CD14-positive monocyte (primary cell): ENCODE results near the gene PPP1R3A. TPM values are rescaled to one million over a fixed set of nuclear protein-coding genes. Genes with fewer than 3 reads are reported as not detected.
"Not testable (repeated sequence)": the region's sequence is repeated elsewhere in the genome, so short reads cannot be mapped to it uniquely, and the experiment has no call there.

ENCODE experiments used
- DNase-seq, 3 donors: peaks; one replicate each; pipeline ENCODE4 v3.0.0-alpha.2; 2011 to 2022
- H2AFZ ChIP-seq: 2 replicates; pipeline ENCODE4 v1.6.0; 2012; ENCODE audit warnings: mild to moderate bottlenecking, low read depth, low read length, inconsistent platforms; ENCODE audit not compliant: insufficient read depth, poor library complexity, severe bottlenecking
- H3K27ac ChIP-seq, 2 donors: 1 replicate in 1 of 2; 2 replicates in 1 of 2; pipeline ENCODE4 v1.5.1; 2012 to 2013; ENCODE audit warnings: low read length in 2 of 2, control low read depth in 1 of 2, inconsistent platforms in 1 of 2, low read depth in 1 of 2, mild to moderate bottlenecking in 1 of 2
- H3K27me3 ChIP-seq, 2 donors: one replicate each; pipeline versions ENCODE4 v1.6.0 to v1.6.1; 2011 to 2013; ENCODE audit warnings: low read length in 2 of 2; ENCODE audit not compliant: control insufficient read depth in 2 of 2, insufficient read depth in 2 of 2
- H3K36me3 ChIP-seq, 2 donors: replicated peaks in 1 of 2; 1 replicate in 1 of 2; 2 replicates in 1 of 2; pipeline versions ENCODE4 v1.5.1 to v1.6.1; 2012 to 2013; ENCODE audit warnings: low read length in 2 of 2, control low read depth in 1 of 2, inconsistent platforms in 1 of 2, mild to moderate bottlenecking in 1 of 2; ENCODE audit not compliant: insufficient read depth in 2 of 2, control insufficient read depth in 1 of 2
- H3K4me1 ChIP-seq, 2 donors: 1 replicate in 1 of 2; 2 replicates in 1 of 2; pipeline versions ENCODE4 v1.5.1 to v1.6.1; 2012 to 2013; ENCODE audit warnings: low read length in 2 of 2, control low read depth in 1 of 2, inconsistent platforms in 1 of 2, mild to moderate bottlenecking in 1 of 2, moderate library complexity in 1 of 2; ENCODE audit not compliant: insufficient read depth in 2 of 2, control insufficient read depth in 1 of 2
- H3K4me2 ChIP-seq: replicated peaks from 2 replicates; pipeline ENCODE3; 2012; ENCODE audit warnings: low read length, moderate library complexity, mild to moderate bottlenecking; ENCODE audit not compliant: poor library complexity, severe bottlenecking; ENCODE audit errors: extremely low read depth
- H3K4me3 ChIP-seq, 3 experiments: fragments of 200-600 bp in 1 of 3; sonication (generic) in 1 of 3; replicated peaks in 1 of 3; 1 replicate in 2 of 3; 2 replicates in 1 of 3; pipeline ENCODE4 v1.5.1; 2011 to 2013; ENCODE audit warnings: low read length in 3 of 3, mild to moderate bottlenecking in 3 of 3, control low read depth in 2 of 3, low read depth in 2 of 3, inconsistent platforms in 1 of 3, moderate library complexity in 1 of 3
- H3K79me2 ChIP-seq: 2 replicates; pipeline ENCODE4 v1.6.0; 2012; ENCODE audit warnings: mild to moderate bottlenecking, control low read depth, inconsistent platforms, low read length, moderate library complexity; ENCODE audit not compliant: insufficient read depth
- H3K9ac ChIP-seq: 2 replicates; pipeline ENCODE4 v1.6.0; 2017; ENCODE audit warnings: low read length, mild to moderate bottlenecking; ENCODE audit not compliant: insufficient read depth, poor library complexity, severe bottlenecking
- H3K9me3 ChIP-seq, 2 donors: replicated peaks in 1 of 2; 1 replicate in 1 of 2; 2 replicates in 1 of 2; pipeline versions ENCODE4 v1.5.1 to v1.6.1; 2012 to 2013; ENCODE audit warnings: low read length in 2 of 2, control low read depth in 1 of 2; ENCODE audit not compliant: control insufficient read depth in 1 of 2, insufficient read depth in 1 of 2
- H4K20me1 ChIP-seq: 2 replicates; pipeline ENCODE4 v1.6.0; 2012; ENCODE audit warnings: mild to moderate bottlenecking, low read length, control low read depth, moderate library complexity; ENCODE audit not compliant: insufficient read depth
- H3K27ac Mint-ChIP-seq, 7 donors: one replicate each; pipeline ENCODE4 v1.8.0; 2020; ENCODE audit warnings: mild to moderate bottlenecking in 7 of 7, mixed read lengths in 7 of 7, moderate library complexity in 6 of 7, inconsistent platforms in 2 of 7
- H3K27me3 Mint-ChIP-seq, 3 donors: one replicate each; pipeline ENCODE4 v1.8.0; 2021 to 2022; ENCODE audit warnings: low read depth in 3 of 3, mild to moderate bottlenecking in 3 of 3, mixed read lengths in 3 of 3, moderate library complexity in 3 of 3, inconsistent platforms in 1 of 3
- H3K36me3 Mint-ChIP-seq, 2 donors: one replicate each; pipeline ENCODE4 v1.8.0; 2020; ENCODE audit warnings: mixed read lengths in 2 of 2, inconsistent platforms in 1 of 2, mild to moderate bottlenecking in 1 of 2
- H3K4me1 Mint-ChIP-seq: one replicate; pipeline ENCODE4 v1.8.0; 2020; ENCODE audit warnings: mild to moderate bottlenecking, mixed read lengths
- H3K4me3 Mint-ChIP-seq, 2 donors: one replicate each; pipeline ENCODE4 v1.8.0; 2020; ENCODE audit warnings: mild to moderate bottlenecking in 2 of 2, mixed read lengths in 2 of 2, moderate library complexity in 1 of 2
- H3K9me3 Mint-ChIP-seq, 7 donors: one replicate each; pipeline ENCODE4 v1.8.0; 2020 to 2022; ENCODE audit warnings: mixed read lengths in 7 of 7, mild to moderate bottlenecking in 6 of 7, moderate library complexity in 6 of 7, inconsistent platforms in 2 of 7
- CTCF ChIP-seq: fragments of 200-600 bp; IDR thresholded peaks from one replicate; pipeline ENCODE4 v1.8.0; 2022; ENCODE audit warnings: antibody characterized with exemption, mild to moderate bottlenecking
- WGBS: methylation state at CpG from one replicate; pipeline ENCODE4 v1.1.5; 2013; ENCODE audit warnings: missing lambda C conversion rate; ENCODE audit not compliant: insufficient coverage; 5-methylcytosine and 5-hydroxymethylcytosine counted together
- intact Hi-C, 2 donors: fragments of 100-400 bp; cut with micrococcal nuclease; formaldehyde crosslinking; loops; one replicate each; pipeline versions ENCODE4 v1.15.0 to v1.15.1; 2023
- polyA plus RNA-seq, 3 donors: library from polyadenylated mRNA; depleted of rRNA in 1 of 3; unstranded in 2 of 3; stranded (reverse) in 1 of 3; fragments of 300-500 nt in 2 of 3; fragments of >200 nt in 1 of 3; fragmentation: Illumina TruSeq in 2 of 3; gene quantifications; 1 replicate in 2 of 3; 2 replicates in 1 of 3; pipeline ENCODE4 v1.2.3, GENCODE V29; 2012 to 2021

The PPP1R3A gene
- polyA plus RNA-seq, 3 donors, result not detected

- no peak overlapping the region for H3K27ac Mint-ChIP-seq
- H3K9me3 ChIP-seq, result peaks cover 13 to 18% of the 10 kb centered on the region in 2 donors
- H3K27ac ChIP-seq, result no peak overlapping the region
- peaks cover 2 to 23% (median 14%) of the 10 kb centered on the region in 7 donors for H3K9me3 Mint-ChIP-seq
- WGBS, result 92% methylated on average over 2 of the region's 2 CpGs
- no peak overlapping the region for H3K4me3 Mint-ChIP-seq
- no peaks in the 10 kb centered on the region for H3K79me2 ChIP-seq
- H3K27me3 ChIP-seq, result no peaks in the 10 kb centered on the region
- H3K4me1 ChIP-seq, result no peaks in the 10 kb centered on the region
- no peak for DNase-seq
- no peaks in the 10 kb centered on the region for H4K20me1 ChIP-seq
- H3K4me1 Mint-ChIP-seq, result no peaks in the 10 kb centered on the region
- intact Hi-C loops, result no loop called here
- H3K9ac ChIP-seq, result no peak overlapping the region
- no peaks in the 10 kb centered on the region for H3K36me3 Mint-ChIP-seq
- H3K27me3 Mint-ChIP-seq, result no peaks in the 10 kb centered on the region
- no peak overlapping the region for H2AFZ ChIP-seq
- no peak overlapping the region for H3K4me3 ChIP-seq
- TF ChIP-seq CTCF, result no peak
- no peaks in the 10 kb centered on the region for H3K36me3 ChIP-seq
- H3K4me2 ChIP-seq, result no peak overlapping the region
These were observed 18.2 kb upstream of the PPP1R3A start for GRCh38 chr7:113936982-113937381.

- H3K36me3 Mint-ChIP-seq, result no peaks in the 10 kb centered on the region
- WGBS, result 85% methylated on average over 3 of the region's 3 CpGs
- Histone ChIP-seq H3K9me3 (peaks cover 13 to 21% of the 10 kb centered on the region in 2 donors), H3K27ac (no peak overlapping the region), H3K9ac (no peak overlapping the region), H3K79me2 (no peaks in the 10 kb centered on the region), H4K20me1 (no peaks in the 10 kb centered on the region), H3K36me3 (no peaks in the 10 kb centered on the region), H3K4me3 (no peak overlapping the region), H3K4me1 (no peaks in the 10 kb centered on the region), H3K27me3 (no peaks in the 10 kb centered on the region), H3K4me2 (no peak overlapping the region), H2AFZ (no peak overlapping the region)
- TF ChIP-seq CTCF, result no peak
- H3K4me1 Mint-ChIP-seq, result no peaks in the 10 kb centered on the region
- no peak for DNase-seq
- H3K4me3 Mint-ChIP-seq, result no peak overlapping the region
- no peak overlapping the region for H3K27ac Mint-ChIP-seq
- peaks cover 4 to 27% (median 14%) of the 10 kb centered on the region in 7 donors for H3K9me3 Mint-ChIP-seq
- no peaks in the 10 kb centered on the region for H3K27me3 Mint-ChIP-seq
- intact Hi-C loops, result no loop called here
These were observed 17.7 kb upstream of the PPP1R3A start for GRCh38 chr7:113936535-113936934.

DNA sequence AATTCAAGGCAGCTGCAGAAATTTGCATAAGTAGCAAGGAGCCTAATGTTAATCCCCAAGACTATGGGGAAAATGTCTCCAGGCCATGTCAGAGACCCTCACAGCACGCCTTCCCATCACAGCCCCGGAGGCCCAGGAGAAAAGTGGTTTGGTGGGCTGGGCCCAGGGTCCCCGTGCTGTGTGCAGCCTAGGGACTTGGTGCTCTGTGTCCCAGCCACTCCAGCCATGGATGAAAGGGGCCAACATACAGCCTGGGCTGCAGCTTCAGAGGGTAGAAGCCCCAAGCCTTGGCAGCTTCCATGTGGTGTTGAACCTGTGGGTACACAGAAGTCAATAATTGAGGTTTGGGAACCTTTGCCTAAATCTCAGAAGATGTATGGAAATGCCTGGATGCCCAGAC, 10.6 kb upstream of the PPP1R3A start:
- peaks cover 2 to 29% (median 12%) of the 10 kb centered on the region in 7 donors for H3K9me3 Mint-ChIP-seq
- H3K36me3 Mint-ChIP-seq, H3K27me3 ChIP-seq, DNase-seq, H3K27ac ChIP-seq, H3K4me1 ChIP-seq, H3K4me3 Mint-ChIP-seq, H3K4me2 ChIP-seq, H2AFZ ChIP-seq, H3K27ac Mint-ChIP-seq, H3K9ac ChIP-seq, H3K36me3 ChIP-seq, H3K27me3 Mint-ChIP-seq, H3K4me3 ChIP-seq, H3K79me2 ChIP-seq, H3K4me1 Mint-ChIP-seq, intact Hi-C loops, H4K20me1 ChIP-seq: not testable (repeated sequence)
- 80% methylated on average over 1 of the region's 3 CpGs for WGBS
- H3K9me3 ChIP-seq, result peaks cover under 1 to 15% of the 10 kb centered on the region in 2 donors
